ENCODE measurements around the gene MAP3K4. TPM values are rescaled to one million over a fixed set of nuclear protein-coding genes. Genes with fewer than 3 reads are reported as not detected.

The MAP3K4 gene
- polyA plus RNA-seq, 1 donor from 2014 or later: 31.0 TPM

GRCh38 chr6:161067749-161068148 lies 76.2 kb downstream of the MAP3K4 start:
- Histone ChIP-seq H2AFZ (ENCODE audit: low read depth, low read length) (no peak overlapping the region), H3F3A (ENCODE audit: insufficient read depth, low read length, poor library complexity, severe bottlenecking) (no peaks in the 10 kb centered on the region), H3K9me2 (ENCODE audit: insufficient read depth, low read length) (no peaks in the 10 kb centered on the region), H3K9ac (ENCODE audit: low read length) (no peak overlapping the region), H3K27ac (ENCODE audit: low read length) (no peak overlapping the region), H3K27me3 (ENCODE audit: insufficient read depth, low read depth, low read length) (no peaks in the 10 kb centered on the region), H3K79me2 (replicated peaks; ENCODE audit: insufficient read depth, low read length) (no peaks in the 10 kb centered on the region), H4K20me1 (ENCODE audit: insufficient read depth) (no peaks in the 10 kb centered on the region), H3K9me3 (ENCODE audit: low read length) (no peaks in the 10 kb centered on the region), H3K36me3 (ENCODE audit: insufficient read depth, low read length) (no peaks in the 10 kb centered on the region), H3K4me3 (ENCODE audit: low read length) (no peak overlapping the region), H3K4me2 (ENCODE audit: low read length) (no peak overlapping the region)
- TF ChIP-seq CTCF (IDR thresholded peaks at IDR 0.05; ENCODE audit: poor library complexity, severe bottlenecking) (no peak), EZH2 (IDR thresholded peaks at IDR 0.05; ENCODE audit: borderline replicate concordance, insufficient read depth, low read length, poor library complexity, severe bottlenecking) (no peak), POLR2AphosphoS5 (IDR thresholded peaks at IDR 0.05) (peak; percentile 36)

GRCh38 chr6:161068321-161068741 lies 76.8 kb downstream of the MAP3K4 start:
- H3K27me3 ChIP-seq (ENCODE audit: insufficient read depth, low read depth, low read length): no peaks in the 10 kb centered on the region
- no peak for TF ChIP-seq POLR2AphosphoS5 (IDR thresholded peaks at IDR 0.05)
- no peak for TF ChIP-seq EP300 (conservative IDR thresholded peaks at IDR 0.05; ENCODE audit: poor library complexity, severe bottlenecking)
- no peak for TF ChIP-seq TAF1 (IDR thresholded peaks at IDR 0.05; ENCODE audit: low read depth)
- TF ChIP-seq MXI1 (conservative IDR thresholded peaks at IDR 0.05; ENCODE audit: poor library complexity, severe bottlenecking): no peak
- TF ChIP-seq EZH2 (IDR thresholded peaks at IDR 0.05; ENCODE audit: borderline replicate concordance, insufficient read depth, low read length, poor library complexity, severe bottlenecking): no peak
- no peak for TF ChIP-seq CTCF (IDR thresholded peaks at IDR 0.05; ENCODE audit: poor library complexity, severe bottlenecking)
- no peak for TF ChIP-seq REST (IDR thresholded peaks at IDR 0.05; ENCODE audit: borderline replicate concordance)
- TF ChIP-seq SMC3 (conservative IDR thresholded peaks at IDR 0.05; ENCODE audit: poor library complexity): no peak
- TF ChIP-seq RAD21 (conservative IDR thresholded peaks at IDR 0.05): no peak
- H3K4me2 ChIP-seq (ENCODE audit: low read length): no peak overlapping the region
- peak overlapping the region; percentile 17 for H3K4me3 ChIP-seq (ENCODE audit: low read length)
- H3K79me2 ChIP-seq (replicated peaks; ENCODE audit: insufficient read depth, low read length): no peaks in the 10 kb centered on the region
- H3F3A ChIP-seq (ENCODE audit: insufficient read depth, low read length, poor library complexity, severe bottlenecking): no peaks in the 10 kb centered on the region
- H4K20me1 ChIP-seq (ENCODE audit: insufficient read depth): no peaks in the 10 kb centered on the region
- no peak overlapping the region for H3K27ac ChIP-seq (ENCODE audit: low read length)
- no peaks in the 10 kb centered on the region for H3K36me3 ChIP-seq (ENCODE audit: insufficient read depth, low read length)
- no peak overlapping the region for H2AFZ ChIP-seq (ENCODE audit: low read depth, low read length)
- H3K9me3 ChIP-seq (ENCODE audit: low read length): no peaks in the 10 kb centered on the region
- H3K9me2 ChIP-seq (ENCODE audit: insufficient read depth, low read length): no peaks in the 10 kb centered on the region
- no peak overlapping the region for H3K9ac ChIP-seq (ENCODE audit: low read length)
